DMS153 treated with DMSO at 0.1 percent for 48 hours (cell line): Measurements from ENCODE around the gene DRGX.

Experiments
- DNase-seq: peaks from one replicate; lab custom pipeline; 2025; ENCODE audit not compliant: unreplicated experiment; lab: John Stamatoyannopoulos, UW

DRGX gene

GRCh38 chr10:49322371-49323170 is 73.3 kb downstream of the DRGX start:
- no peak for DNase-seq

GRCh38 chr10:49321021-49321420 is 74.9 kb downstream of the DRGX start:
- no peak for DNase-seq

- no peak for DNase-seq
Observed at GRCh38 chr10:49320191-49320590, 75.7 kb downstream of the DRGX start.

GRCh38 chr10:49319206-49319605 is 76.7 kb downstream of the DRGX start:
- no peak for DNase-seq

GRCh38 chr10:49318755-49319154 is 77.1 kb downstream of the DRGX start:
- DNase-seq = no peak

GRCh38 chr10:49318028-49318427 is 77.9 kb downstream of the DRGX start:
- no peak for DNase-seq

- no peak for DNase-seq
Observed at GRCh38 chr10:49314806-49315205, 81.1 kb downstream of the DRGX start.
